Stimulated activated CD4-positive, alpha-beta T cell treated with anti-CD3 and anti-CD28 coated beads, Interleukin-1b, Interleukin-23, amount 100 ng/mL, for 4 hours (primary cell): ENCODE data around the gene ST7L.

Experiments
- DNase-seq, 2 donors: peaks; one replicate each; pipeline ENCODE4 v3.0.0-alpha.2; 2020; ENCODE audit warnings: low read depth in 2 of 2

The ST7L gene

GRCh38 chr1:112546076-112546475, 72.9 kb downstream of the ST7L start:
- DNase-seq: no peak

GRCh38 chr1:112544751-112545150, 74.2 kb downstream of the ST7L start:
- no peak for DNase-seq

- DNase-seq: no peak
Measured at GRCh38 chr1:112544011-112544688, 74.8 kb downstream of the ST7L start.

- DNase-seq: no peak
Measured at GRCh38 chr1:112542206-112542973, 76.6 kb downstream of the ST7L start.

- no peak for DNase-seq
Measured at GRCh38 chr1:112541299-112541698, 77.6 kb downstream of the ST7L start.

GRCh38 chr1:112540226-112540794, 78.6 kb downstream of the ST7L start:
- DNase-seq: no peak

GRCh38 chr1:112538883-112539282, 80.1 kb downstream of the ST7L start:
- no peak for DNase-seq

GRCh38 chr1:112537456-112537855, 81.5 kb downstream of the ST7L start:
- no peak for DNase-seq

GRCh38 chr1:112536561-112536960, 82.4 kb downstream of the ST7L start:
- no peak for DNase-seq

- no peak for DNase-seq
Measured at GRCh38 chr1:112533029-112533428, 85.9 kb downstream of the ST7L start.

GRCh38 chr1:112532064-112532463, 86.9 kb downstream of the ST7L start:
- DNase-seq: no peak

- DNase-seq: no peak
Measured at GRCh38 chr1:112530832-112531231, 88.1 kb downstream of the ST7L start.

GRCh38 chr1:112529301-112529700, 89.6 kb downstream of the ST7L start:
- DNase-seq: no peak

GRCh38 chr1:112528076-112528475, 90.9 kb downstream of the ST7L start:
- no peak for DNase-seq

- DNase-seq: no peak
Measured at GRCh38 chr1:112527266-112528010, 91.5 kb downstream of the ST7L start.

GRCh38 chr1:112524986-112525385, 94.0 kb downstream of the ST7L start:
- no peak for DNase-seq

GRCh38 chr1:112524251-112524650, 94.7 kb downstream of the ST7L start:
- no peak for DNase-seq

- DNase-seq: no peak
Measured at GRCh38 chr1:112522621-112523020, 96.3 kb downstream of the ST7L start.

- no peak for DNase-seq
Measured at GRCh38 chr1:112520166-112520565, 98.8 kb downstream of the ST7L start.

- no peak for DNase-seq
Measured at GRCh38 chr1:112518186-112518585, 100.8 kb downstream of the ST7L start.

GRCh38 chr1:112517646-112518045, 101.3 kb downstream of the ST7L start:
- DNase-seq: no peak

- no peak for DNase-seq
Measured at GRCh38 chr1:112517231-112517630, 101.7 kb downstream of the ST7L start.
